HepG2 (cell line): ENCODE results near the gene TTC16. TPM values are rescaled to one million over a fixed set of nuclear protein-coding genes. Genes with fewer than 3 reads are reported as not detected.

Source experiments
- FOXK1 ChIP-seq: sonication (generic); formaldehyde crosslinking; IDR thresholded peaks from 2 replicates; pipeline ENCODE4 v1.4.0; 2020; ENCODE audit warnings: low read depth, missing genetic modification reagents, borderline replicate concordance
- HNF4A ChIP-seq: sonication (generic); formaldehyde crosslinking; IDR thresholded peaks from 2 replicates; pipeline ENCODE4 v1.4.0; 2020; ENCODE audit warnings: missing genetic modification reagents
- NR2F1 ChIP-seq, 2 experiments: fragments of 450-650 bp in 1 of 2; formaldehyde crosslinking in 1 of 2; IDR thresholded peaks; 2 replicates each; pipeline versions ENCODE4 v1.5.0 to v1.6.1; 2016 to 2020; ENCODE audit warnings: mild to moderate bottlenecking in 1 of 2, missing compliant biosample characterization in 1 of 2, missing genetic modification reagents in 1 of 2, moderate library complexity in 1 of 2
- NR3C1 ChIP-seq: sonication (generic); formaldehyde crosslinking; IDR thresholded peaks from 2 replicates; pipeline ENCODE4 v1.4.0; 2020; ENCODE audit warnings: missing genetic modification reagents
- TBL1XR1 ChIP-seq: fragments of 150-350 bp; IDR thresholded peaks from 2 replicates; pipeline ENCODE4 v1.6.1; 2014; ENCODE audit warnings: borderline replicate concordance, low read length; ENCODE audit not compliant: partially characterized antibody
- ZNF101 ChIP-seq: sonication (generic); formaldehyde crosslinking; IDR thresholded peaks from 2 replicates; pipeline ENCODE4 v1.4.0; 2020; ENCODE audit warnings: mild to moderate bottlenecking, low read depth, missing genetic modification reagents, borderline replicate concordance
- ZNF44 ChIP-seq: sonication (generic); formaldehyde crosslinking; IDR thresholded peaks from 2 replicates; pipeline ENCODE4 v1.5.1; 2020; ENCODE audit warnings: mild to moderate bottlenecking, missing genetic modification reagents
- ZNF776 ChIP-seq: sonication (generic); formaldehyde crosslinking; IDR thresholded peaks from 2 replicates; pipeline ENCODE4 v1.4.0; 2020; ENCODE audit warnings: mild to moderate bottlenecking, missing genetic modification reagents
- polyA plus RNA-seq, 8 experiments: library from polyadenylated mRNA; depleted of rRNA in 3 of 8; stranded (reverse) in 7 of 8; unstranded in 1 of 8; fragments of >200 nt; fragmentation: Illumina TruSeq in 4 of 8; extraction: Trizol in 4 of 8; gene quantifications; 2 replicates each; pipeline versions ENCODE4 v1.2.1 to v1.2.3, GENCODE V29; 2011 to 2016; ENCODE audit warnings: low read depth in 4 of 8, missing spikeins in 1 of 8, mixed read lengths in 1 of 8; ENCODE audit not compliant: insufficient read depth in 1 of 8
- total RNA-seq, 5 experiments: library from RNA; depleted of rRNA; stranded (reverse); fragments of >200 nt; fragmentation: Illumina TruSeq; extraction: Trizol; gene quantifications; 2 replicates each; pipeline ENCODE4 v1.2.3, GENCODE V29; 2016; ENCODE audit warnings: low read depth in 1 of 5
- TF ChIP-seq, protein P1 (sequence below): sonication (generic); formaldehyde crosslinking; IDR thresholded peaks from 2 replicates; pipeline ENCODE4 v1.9.0; 2021; ENCODE audit warnings: mild to moderate bottlenecking, missing genetic modification reagents
- TF ChIP-seq, protein P2 (sequence below): conservative IDR thresholded peaks from 2 replicates; pipeline ENCODE4 v1.6.1; 2018; ENCODE audit warnings: missing genetic modification reagents
- TF ChIP-seq, protein P3 (sequence below), 2 experiments: sonication (generic) in 1 of 2; formaldehyde crosslinking in 1 of 2; IDR thresholded peaks; 2 replicates each; pipeline versions ENCODE4 v1.4.0 to v1.6.1; 2016 to 2020; ENCODE audit warnings: borderline replicate concordance in 1 of 2, low read depth in 1 of 2, mild to moderate bottlenecking in 1 of 2, missing genetic modification reagents in 1 of 2
- TF ChIP-seq, protein P4 (sequence below): sonication (generic); formaldehyde crosslinking; IDR thresholded peaks from 2 replicates; pipeline ENCODE4 v1.4.0; 2020; ENCODE audit warnings: missing genetic modification reagents, borderline replicate concordance

TTC16 gene
- total and polyA plus RNA-seq, 2 of the 13 experiments (the other 11 are each of a cell fraction or from before 2014, with no cell fraction given), result not detected

DNA sequence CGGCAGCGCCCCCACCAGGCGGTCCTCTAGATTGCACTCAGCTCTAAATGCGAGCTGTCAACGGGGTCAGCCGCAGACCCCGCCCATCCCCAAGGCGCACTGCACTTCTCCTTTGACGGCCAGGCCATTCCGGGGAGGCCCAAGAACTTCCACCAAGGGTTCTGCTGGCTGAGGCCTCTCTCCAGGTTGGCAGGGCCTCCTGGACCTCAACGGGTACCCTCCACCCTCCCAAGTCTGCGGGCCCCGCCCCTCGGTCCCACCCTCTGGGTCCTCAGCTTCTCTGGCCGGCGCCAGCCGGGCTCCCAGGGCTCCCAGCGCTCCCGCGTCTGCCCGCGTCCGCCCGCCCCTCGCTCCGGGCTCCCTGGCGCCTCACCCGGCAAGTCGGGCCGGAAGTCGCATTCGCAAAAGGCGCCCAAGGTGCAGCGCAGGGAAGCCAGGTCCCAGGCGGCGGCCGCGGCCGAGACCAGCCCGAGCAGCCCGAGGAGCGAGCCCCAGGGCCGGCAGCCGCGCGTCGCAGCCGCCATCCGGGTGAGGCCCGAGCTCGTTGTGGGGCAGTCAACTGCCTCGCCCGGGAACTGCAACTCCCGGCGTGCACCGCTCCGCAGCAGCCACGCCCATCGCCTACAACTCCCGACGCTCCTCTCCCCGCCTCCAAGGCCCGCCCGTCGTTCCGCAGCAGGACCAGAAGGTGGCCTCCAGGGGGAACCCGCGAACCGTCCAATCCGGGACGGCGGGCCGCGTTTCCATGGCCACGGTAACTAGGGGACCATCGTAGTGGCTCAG, 19.1 kb downstream of the TTC16 start, which contains the start of gene TOR2A (continued):
- TF ChIP-seq, protein P1, sequence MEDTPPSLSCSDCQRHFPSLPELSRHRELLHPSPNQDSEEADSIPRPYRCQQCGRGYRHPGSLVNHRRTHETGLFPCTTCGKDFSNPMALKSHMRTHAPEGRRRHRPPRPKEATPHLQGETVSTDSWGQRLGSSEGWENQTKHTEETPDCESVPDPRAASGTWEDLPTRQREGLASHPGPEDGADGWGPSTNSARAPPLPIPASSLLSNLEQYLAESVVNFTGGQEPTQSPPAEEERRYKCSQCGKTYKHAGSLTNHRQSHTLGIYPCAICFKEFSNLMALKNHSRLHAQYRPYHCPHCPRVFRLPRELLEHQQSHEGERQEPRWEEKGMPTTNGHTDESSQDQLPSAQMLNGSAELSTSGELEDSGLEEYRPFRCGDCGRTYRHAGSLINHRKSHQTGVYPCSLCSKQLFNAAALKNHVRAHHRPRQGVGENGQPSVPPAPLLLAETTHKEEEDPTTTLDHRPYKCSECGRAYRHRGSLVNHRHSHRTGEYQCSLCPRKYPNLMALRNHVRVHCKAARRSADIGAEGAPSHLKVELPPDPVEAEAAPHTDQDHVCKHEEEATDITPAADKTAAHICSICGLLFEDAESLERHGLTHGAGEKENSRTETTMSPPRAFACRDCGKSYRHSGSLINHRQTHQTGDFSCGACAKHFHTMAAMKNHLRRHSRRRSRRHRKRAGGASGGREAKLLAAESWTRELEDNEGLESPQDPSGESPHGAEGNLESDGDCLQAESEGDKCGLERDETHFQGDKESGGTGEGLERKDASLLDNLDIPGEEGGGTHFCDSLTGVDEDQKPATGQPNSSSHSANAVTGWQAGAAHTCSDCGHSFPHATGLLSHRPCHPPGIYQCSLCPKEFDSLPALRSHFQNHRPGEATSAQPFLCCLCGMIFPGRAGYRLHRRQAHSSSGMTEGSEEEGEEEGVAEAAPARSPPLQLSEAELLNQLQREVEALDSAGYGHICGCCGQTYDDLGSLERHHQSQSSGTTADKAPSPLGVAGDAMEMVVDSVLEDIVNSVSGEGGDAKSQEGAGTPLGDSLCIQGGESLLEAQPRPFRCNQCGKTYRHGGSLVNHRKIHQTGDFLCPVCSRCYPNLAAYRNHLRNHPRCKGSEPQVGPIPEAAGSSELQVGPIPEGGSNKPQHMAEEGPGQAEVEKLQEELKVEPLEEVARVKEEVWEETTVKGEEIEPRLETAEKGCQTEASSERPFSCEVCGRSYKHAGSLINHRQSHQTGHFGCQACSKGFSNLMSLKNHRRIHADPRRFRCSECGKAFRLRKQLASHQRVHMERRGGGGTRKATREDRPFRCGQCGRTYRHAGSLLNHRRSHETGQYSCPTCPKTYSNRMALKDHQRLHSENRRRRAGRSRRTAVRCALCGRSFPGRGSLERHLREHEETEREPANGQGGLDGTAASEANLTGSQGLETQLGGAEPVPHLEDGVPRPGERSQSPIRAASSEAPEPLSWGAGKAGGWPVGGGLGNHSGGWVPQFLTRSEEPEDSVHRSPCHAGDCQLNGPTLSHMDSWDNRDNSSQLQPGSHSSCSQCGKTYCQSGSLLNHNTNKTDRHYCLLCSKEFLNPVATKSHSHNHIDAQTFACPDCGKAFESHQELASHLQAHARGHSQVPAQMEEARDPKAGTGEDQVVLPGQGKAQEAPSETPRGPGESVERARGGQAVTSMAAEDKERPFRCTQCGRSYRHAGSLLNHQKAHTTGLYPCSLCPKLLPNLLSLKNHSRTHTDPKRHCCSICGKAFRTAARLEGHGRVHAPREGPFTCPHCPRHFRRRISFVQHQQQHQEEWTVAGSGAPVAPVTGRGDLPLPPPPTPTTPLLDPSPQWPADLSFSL, result no peak
- no peak for TF ChIP-seq NR3C1
- TF ChIP-seq TBL1XR1, result no peak
- no peak for TF ChIP-seq ZNF776 (CRISPR knock-in tag)
- peak; percentile 60; the same call in 1 of the 2 replicates for TF ChIP-seq FOXK1 (CRISPR knock-in tag)
- no peak for TF ChIP-seq ZNF44
- TF ChIP-seq, protein P2, sequence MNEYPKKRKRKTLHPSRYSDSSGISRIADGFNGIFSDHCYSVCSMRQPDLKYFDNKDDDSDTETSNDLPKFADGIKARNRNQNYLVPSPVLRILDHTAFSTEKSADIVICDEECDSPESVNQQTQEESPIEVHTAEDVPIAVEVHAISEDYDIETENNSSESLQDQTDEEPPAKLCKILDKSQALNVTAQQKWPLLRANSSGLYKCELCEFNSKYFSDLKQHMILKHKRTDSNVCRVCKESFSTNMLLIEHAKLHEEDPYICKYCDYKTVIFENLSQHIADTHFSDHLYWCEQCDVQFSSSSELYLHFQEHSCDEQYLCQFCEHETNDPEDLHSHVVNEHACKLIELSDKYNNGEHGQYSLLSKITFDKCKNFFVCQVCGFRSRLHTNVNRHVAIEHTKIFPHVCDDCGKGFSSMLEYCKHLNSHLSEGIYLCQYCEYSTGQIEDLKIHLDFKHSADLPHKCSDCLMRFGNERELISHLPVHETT (CRISPR knock-in tag), result no peak
- TF ChIP-seq, protein P3, sequence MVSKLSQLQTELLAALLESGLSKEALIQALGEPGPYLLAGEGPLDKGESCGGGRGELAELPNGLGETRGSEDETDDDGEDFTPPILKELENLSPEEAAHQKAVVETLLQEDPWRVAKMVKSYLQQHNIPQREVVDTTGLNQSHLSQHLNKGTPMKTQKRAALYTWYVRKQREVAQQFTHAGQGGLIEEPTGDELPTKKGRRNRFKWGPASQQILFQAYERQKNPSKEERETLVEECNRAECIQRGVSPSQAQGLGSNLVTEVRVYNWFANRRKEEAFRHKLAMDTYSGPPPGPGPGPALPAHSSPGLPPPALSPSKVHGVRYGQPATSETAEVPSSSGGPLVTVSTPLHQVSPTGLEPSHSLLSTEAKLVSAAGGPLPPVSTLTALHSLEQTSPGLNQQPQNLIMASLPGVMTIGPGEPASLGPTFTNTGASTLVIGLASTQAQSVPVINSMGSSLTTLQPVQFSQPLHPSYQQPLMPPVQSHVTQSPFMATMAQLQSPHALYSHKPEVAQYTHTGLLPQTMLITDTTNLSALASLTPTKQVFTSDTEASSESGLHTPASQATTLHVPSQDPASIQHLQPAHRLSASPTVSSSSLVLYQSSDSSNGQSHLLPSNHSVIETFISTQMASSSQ (IDR thresholded peaks at IDR 0.05; ENCODE audit: low read depth), result no peak
- TF ChIP-seq, protein P3 (CRISPR knock-in tag; IDR thresholded peaks at IDR 0.05; ENCODE audit: borderline replicate concordance), result peak; percentile 65; the same call in 1 of the 2 replicates
- 0 out of 2 replicates have a peak, but pooled peaks have one; percentile 84 for TF ChIP-seq ZNF101 (CRISPR knock-in tag)
- TF ChIP-seq NR2F1 (CRISPR knock-in tag; IDR thresholded peaks at IDR 0.05), result no peak
- TF ChIP-seq, protein P4, sequence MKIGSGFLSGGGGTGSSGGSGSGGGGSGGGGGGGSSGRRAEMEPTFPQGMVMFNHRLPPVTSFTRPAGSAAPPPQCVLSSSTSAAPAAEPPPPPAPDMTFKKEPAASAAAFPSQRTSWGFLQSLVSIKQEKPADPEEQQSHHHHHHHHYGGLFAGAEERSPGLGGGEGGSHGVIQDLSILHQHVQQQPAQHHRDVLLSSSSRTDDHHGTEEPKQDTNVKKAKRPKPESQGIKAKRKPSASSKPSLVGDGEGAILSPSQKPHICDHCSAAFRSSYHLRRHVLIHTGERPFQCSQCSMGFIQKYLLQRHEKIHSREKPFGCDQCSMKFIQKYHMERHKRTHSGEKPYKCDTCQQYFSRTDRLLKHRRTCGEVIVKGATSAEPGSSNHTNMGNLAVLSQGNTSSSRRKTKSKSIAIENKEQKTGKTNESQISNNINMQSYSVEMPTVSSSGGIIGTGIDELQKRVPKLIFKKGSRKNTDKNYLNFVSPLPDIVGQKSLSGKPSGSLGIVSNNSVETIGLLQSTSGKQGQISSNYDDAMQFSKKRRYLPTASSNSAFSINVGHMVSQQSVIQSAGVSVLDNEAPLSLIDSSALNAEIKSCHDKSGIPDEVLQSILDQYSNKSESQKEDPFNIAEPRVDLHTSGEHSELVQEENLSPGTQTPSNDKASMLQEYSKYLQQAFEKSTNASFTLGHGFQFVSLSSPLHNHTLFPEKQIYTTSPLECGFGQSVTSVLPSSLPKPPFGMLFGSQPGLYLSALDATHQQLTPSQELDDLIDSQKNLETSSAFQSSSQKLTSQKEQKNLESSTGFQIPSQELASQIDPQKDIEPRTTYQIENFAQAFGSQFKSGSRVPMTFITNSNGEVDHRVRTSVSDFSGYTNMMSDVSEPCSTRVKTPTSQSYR (CRISPR knock-in tag), result no peak
- no peak for TF ChIP-seq HNF4A
